Measurements from ENCODE around the gene NR0B2.

DNA sequence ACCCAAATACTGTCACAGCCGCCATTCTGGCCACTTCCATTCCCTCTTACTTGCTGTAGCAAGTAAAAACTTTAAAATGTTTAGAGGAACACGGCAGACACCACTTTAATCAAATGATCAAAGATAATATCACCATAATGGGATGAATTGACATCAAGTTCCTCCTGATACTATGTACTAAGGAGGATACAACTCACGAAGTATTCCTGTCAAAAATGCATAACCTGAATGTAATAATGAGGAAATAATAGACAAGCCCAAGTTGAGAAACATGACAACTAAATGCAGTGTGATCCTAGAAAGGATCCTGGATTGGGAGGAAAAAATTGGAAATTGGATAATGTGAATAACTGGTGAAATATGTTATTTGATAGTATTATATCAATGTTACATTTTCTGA is 42.5 kb upstream of the NR0B2 start:
- TF ChIP-seq EZH2 (IDR thresholded peaks at IDR 0.05; ENCODE audit: borderline replicate concordance, low read length) (no peak), CTCF (conservative IDR thresholded peaks at IDR 0.05 in 1 of 2, IDR thresholded peaks at IDR 0.05 in 1 of 2; ENCODE audit: extremely low read depth in 1 of 2, insufficient read depth in 1 of 2, low read depth in 1 of 2, low read length in 2 of 2) (no peak)

Measured in mammary epithelial cell (primary cell).